LNCaP clone FGC (cell line): ENCODE results near the gene BCL2A1.

Experiments
- DNase-seq: peaks from one replicate; pipeline ENCODE4 v3.0.0-alpha.2; 2011; ENCODE audit warnings: low read depth
- H3K4me3 ChIP-seq: 2 replicates; pipeline ENCODE4 v1.5.1; 2011; ENCODE audit warnings: mild to moderate bottlenecking, low read depth, low read length, control low read depth
- TF ChIP-seq, protein P1 (sequence below): IDR thresholded peaks from 2 replicates; pipeline ENCODE4 v1.5.1; 2012; ENCODE audit warnings: mild to moderate bottlenecking; ENCODE audit not compliant: control insufficient read depth, insufficient read depth; ENCODE audit errors: extremely low read depth

BCL2A1 gene

DNA sequence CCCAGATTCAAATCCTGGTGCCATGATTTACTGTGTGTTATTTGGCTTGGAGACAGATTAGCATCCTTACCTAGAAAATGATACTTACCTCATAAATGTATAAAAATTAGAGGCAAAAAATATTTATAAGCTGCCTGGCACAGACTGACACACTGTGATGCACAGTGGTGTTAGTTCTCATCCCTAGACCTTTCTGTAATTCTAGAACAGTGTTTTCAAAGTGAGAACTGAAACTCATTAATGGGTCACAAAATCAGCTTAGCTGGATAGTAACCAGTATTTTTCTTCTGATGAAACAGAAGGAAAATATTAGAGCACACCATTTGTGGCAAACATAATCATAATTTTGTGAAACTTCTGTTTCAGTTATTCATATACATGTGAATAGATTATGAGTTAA lies 56.3 kb downstream of the BCL2A1 start:
- DNase-seq, result no peak
- TF ChIP-seq, protein P1, sequence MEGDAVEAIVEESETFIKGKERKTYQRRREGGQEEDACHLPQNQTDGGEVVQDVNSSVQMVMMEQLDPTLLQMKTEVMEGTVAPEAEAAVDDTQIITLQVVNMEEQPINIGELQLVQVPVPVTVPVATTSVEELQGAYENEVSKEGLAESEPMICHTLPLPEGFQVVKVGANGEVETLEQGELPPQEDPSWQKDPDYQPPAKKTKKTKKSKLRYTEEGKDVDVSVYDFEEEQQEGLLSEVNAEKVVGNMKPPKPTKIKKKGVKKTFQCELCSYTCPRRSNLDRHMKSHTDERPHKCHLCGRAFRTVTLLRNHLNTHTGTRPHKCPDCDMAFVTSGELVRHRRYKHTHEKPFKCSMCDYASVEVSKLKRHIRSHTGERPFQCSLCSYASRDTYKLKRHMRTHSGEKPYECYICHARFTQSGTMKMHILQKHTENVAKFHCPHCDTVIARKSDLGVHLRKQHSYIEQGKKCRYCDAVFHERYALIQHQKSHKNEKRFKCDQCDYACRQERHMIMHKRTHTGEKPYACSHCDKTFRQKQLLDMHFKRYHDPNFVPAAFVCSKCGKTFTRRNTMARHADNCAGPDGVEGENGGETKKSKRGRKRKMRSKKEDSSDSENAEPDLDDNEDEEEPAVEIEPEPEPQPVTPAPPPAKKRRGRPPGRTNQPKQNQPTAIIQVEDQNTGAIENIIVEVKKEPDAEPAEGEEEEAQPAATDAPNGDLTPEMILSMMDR, result no peak
- H3K4me3 ChIP-seq, result no peak overlapping the region
